HepG2 (cell line): ENCODE results near the gene TMEM182.

ENCODE experiments used
- PATZ1 ChIP-seq: sonication (generic); formaldehyde crosslinking; IDR thresholded peaks from 2 replicates; pipeline ENCODE4 v1.4.0; 2020; ENCODE audit warnings: missing genetic modification reagents
- SMAD1 ChIP-seq: sonication (generic); formaldehyde crosslinking; IDR thresholded peaks from 2 replicates; pipeline ENCODE4 v1.4.0; 2020; ENCODE audit warnings: missing genetic modification reagents, low read depth, mild to moderate bottlenecking, borderline replicate concordance

GRCh38 chr2:102717308-102718018 is 44.4 kb upstream of the TMEM182 start:
- TF ChIP-seq PATZ1 (CRISPR knock-in tag), result no peak
- no peak for TF ChIP-seq SMAD1 (CRISPR knock-in tag)
